ENCODE results near the gene NLE1. TPM values are rescaled to one million over a fixed set of nuclear protein-coding genes. Genes with fewer than 3 reads are reported as not detected.

NLE1 gene
- total and polyA plus RNA-seq, 10 donors, result 5.8 to 17.3 (median 11.7) TPM

GRCh38 chr17:35087731-35088355, 54.3 kb downstream of the NLE1 start:
- Histone ChIP-seq H3K9me3 (no peaks in the 10 kb centered on the region), H3K27me3 (replicated peaks in 1 of 7) (no peaks in the 10 kb centered on the region), H3K4me3 (peak overlapping the region; percentile 71 to 97 (median 90)), H3K36me3 (no peaks in the 10 kb centered on the region), H3K4me1 (peaks cover 13 to 74% (median 42%) of the 10 kb centered on the region in 6 donors), H3K27ac (peak overlapping the region; percentile 90 to 98 (median 96))
- 4 to 12% (median 10%) methylated on average over 9 of the region's 9 CpGs for WGBS, 5 donors
- no peak for TF ChIP-seq POLR2AphosphoS5 (IDR thresholded peaks at IDR 0.05)
- TF ChIP-seq CTCF (IDR thresholded peaks at IDR 0.05 in 8 of 11, conservative IDR thresholded peaks at IDR 0.05 in 3 of 11), result no peak
- no peak for TF ChIP-seq POLR2A (IDR thresholded peaks at IDR 0.05)
- no peak for DNase-seq
- intact Hi-C loops (cut with DNase I; ENCODE audit: low total_unique reads), result loop anchor here (2.0 to 10.0 kb wide), 2 partner anchors 63 to 89 kb away; no protein-coding TSS in a partner anchor

- Histone ChIP-seq H3K4me1 (peaks cover 20 to 82% (median 50%) of the 10 kb centered on the region in 6 donors), H3K27me3 (replicated peaks in 1 of 7) (no peaks in the 10 kb centered on the region), H3K9me3 (no peaks in the 10 kb centered on the region), H3K36me3 (no peaks in the 10 kb centered on the region), H3K4me3 (peak overlapping the region in 4 of 8 donors; percentile 4 to 96 (median 94)), H3K27ac (peak overlapping the region in 5 of 8 donors; percentile 93 to 98 (median 97))
- whole genome bisulfite sequencing, 5 donors, result 84 to 90% (median 86%) methylated on average over 8 of the region's 8 CpGs
- no peak for TF ChIP-seq POLR2AphosphoS5 (IDR thresholded peaks at IDR 0.05)
- no peak for TF ChIP-seq POLR2A (IDR thresholded peaks at IDR 0.05)
- TF ChIP-seq CTCF (IDR thresholded peaks at IDR 0.05 in 8 of 11, conservative IDR thresholded peaks at IDR 0.05 in 3 of 11), result no peak
- intact Hi-C loops (cut with DNase I; ENCODE audit: low total_unique reads), result loop anchor here (10.0 kb wide), 1 partner anchor 62 kb away; no protein-coding TSS in a partner anchor
- no peak for DNase-seq
Observed at GRCh38 chr17:35086931-35087573, 55.1 kb downstream of the NLE1 start.

GRCh38 chr17:35086164-35086563, 55.9 kb downstream of the NLE1 start:
- 92 to 98% (median 94%) methylated on average over 8 of the region's 8 CpGs for WGBS, 5 donors

More at GRCh38 chr17:35086164-35086563, 55.9 kb downstream of the NLE1 start:
- TF ChIP-seq CTCF (IDR thresholded peaks at IDR 0.05 in 8 of 11, conservative IDR thresholded peaks at IDR 0.05 in 3 of 11), result no peak
- no peak for TF ChIP-seq POLR2A (IDR thresholded peaks at IDR 0.05)
- TF ChIP-seq POLR2AphosphoS5 (IDR thresholded peaks at IDR 0.05), result no peak
- Histone ChIP-seq H3K27ac (peak overlapping the region in 2 of 8 donors; percentile 3 to 97), H3K27me3 (replicated peaks in 1 of 7) (no peaks in the 10 kb centered on the region), H3K4me1 (peaks cover 24 to 90% (median 59%) of the 10 kb centered on the region in 6 donors), H3K9me3 (no peaks in the 10 kb centered on the region), H3K36me3 (no peaks in the 10 kb centered on the region), H3K4me3 (no peak overlapping the region)
- intact Hi-C loops (cut with DNase I; ENCODE audit: low total_unique reads), result loop anchor here (10.0 kb wide), 1 partner anchor 61 kb away; no protein-coding TSS in a partner anchor
- DNase-seq, result no peak

Measured in spleen (tissue), 11 donors.